ENCODE measurements around the gene ADAMTSL2. TPM values are rescaled to one million over a fixed set of nuclear protein-coding genes. Genes with fewer than 3 reads are reported as not detected.

The ADAMTSL2 gene
- total and polyA plus RNA-seq, 7 experiments from 2014 or later, result 0.16 to 2.7 (median 0.71) TPM; not detected in 1

GRCh38 chr9:133556354-133556753 lies 21.9 kb downstream of the ADAMTSL2 start:
- Histone ChIP-seq H3K9me3 (ENCODE audit: control insufficient read depth in 2 of 3, low read length in 3 of 3) (no peaks in the 10 kb centered on the region), H3K27me3 (ENCODE audit: control insufficient read depth in 2 of 2, insufficient read depth in 2 of 2, low read length in 2 of 2) (no peaks in the 10 kb centered on the region), H3K4me3 (ENCODE audit: low read length) (no peak overlapping the region), H3K36me3 (ENCODE audit: control insufficient read depth in 2 of 3, insufficient read depth in 3 of 3, low read length in 3 of 3) (no peaks in the 10 kb centered on the region), H3K4me1 (ENCODE audit: control insufficient read depth in 2 of 2, insufficient read depth in 2 of 2, low read length in 2 of 2) (no peaks in the 10 kb centered on the region), H3K27ac (ENCODE audit: low read depth, low read length) (no peak overlapping the region)
- POLR2A ChIA-PET, result no interaction called here
- Mint-ChIP-seq H3K27ac (no peak overlapping the region), H3K9me3 (no peaks in the 10 kb centered on the region), H3K36me3 (peaks cover 0 to 8% (median 0%) of the 10 kb centered on the region in 5 donors), H3K27me3 (peaks cover 0 to 11% (median 0%) of the 10 kb centered on the region in 5 donors), H3K4me1 (peaks cover 0 to 10% (median 0%) of the 10 kb centered on the region in 7 donors), H3K4me3 (no peak overlapping the region)
- CTCF ChIA-PET, result no interaction called here
- DNase-seq, result no peak
- intact Hi-C loops (cut with micrococcal nuclease), result no loop called here
- no peak for ATAC-seq

GRCh38 chr9:133557581-133557980 lies 23.1 kb downstream of the ADAMTSL2 start:
- intact Hi-C loops (cut with micrococcal nuclease), result no loop called here
- DNase-seq (no peak), ATAC-seq (no peak)
- Histone ChIP-seq H3K36me3 (ENCODE audit: control insufficient read depth in 2 of 3, insufficient read depth in 3 of 3, low read length in 3 of 3) (no peaks in the 10 kb centered on the region), H3K4me3 (ENCODE audit: low read length) (no peak overlapping the region), H3K4me1 (ENCODE audit: control insufficient read depth in 2 of 2, insufficient read depth in 2 of 2, low read length in 2 of 2) (no peaks in the 10 kb centered on the region), H3K27me3 (ENCODE audit: control insufficient read depth in 2 of 2, insufficient read depth in 2 of 2, low read length in 2 of 2) (no peaks in the 10 kb centered on the region), H3K27ac (ENCODE audit: low read depth, low read length) (no peak overlapping the region), H3K9me3 (ENCODE audit: control insufficient read depth in 2 of 3, low read length in 3 of 3) (no peaks in the 10 kb centered on the region)
- H3K9me3 Mint-ChIP-seq, result no peaks in the 10 kb centered on the region
- peak overlapping the region in 1 of 9 donors; percentile 41 for H3K27ac Mint-ChIP-seq
- POLR2A ChIA-PET, result no interaction called here
- H3K4me1 Mint-ChIP-seq, result peaks cover 0 to 10% (median 4%) of the 10 kb centered on the region in 7 donors
- CTCF ChIA-PET, result no interaction called here
- H3K36me3 Mint-ChIP-seq, result peaks cover 0 to 8% (median 0%) of the 10 kb centered on the region in 5 donors
- H3K27me3 Mint-ChIP-seq, result peaks cover 0 to 11% (median 0%) of the 10 kb centered on the region in 5 donors
- no peak overlapping the region for H3K4me3 Mint-ChIP-seq

- Histone ChIP-seq H3K27ac (ENCODE audit: low read depth, low read length) (no peak overlapping the region), H3K36me3 (ENCODE audit: control insufficient read depth in 2 of 3, insufficient read depth in 3 of 3, low read length in 3 of 3) (no peaks in the 10 kb centered on the region), H3K4me1 (ENCODE audit: control insufficient read depth in 2 of 2, insufficient read depth in 2 of 2, low read length in 2 of 2) (peaks cover 0 to 6% of the 10 kb centered on the region in 2 donors), H3K4me3 (ENCODE audit: low read length) (no peak overlapping the region), H3K9me3 (ENCODE audit: control insufficient read depth in 2 of 3, low read length in 3 of 3) (no peaks in the 10 kb centered on the region), H3K27me3 (ENCODE audit: control insufficient read depth in 2 of 2, insufficient read depth in 2 of 2, low read length in 2 of 2) (no peaks in the 10 kb centered on the region)
- Mint-ChIP-seq H3K4me1 (peaks cover 0 to 14% (median 7%) of the 10 kb centered on the region in 7 donors), H3K27me3 (peaks cover 0 to 11% (median 0%) of the 10 kb centered on the region in 5 donors), H3K4me3 (no peak overlapping the region), H3K27ac (peak overlapping the region in 1 of 9 donors; percentile 41), H3K36me3 (peaks cover 0 to 8% (median 0%) of the 10 kb centered on the region in 5 donors), H3K9me3 (no peaks in the 10 kb centered on the region)
- ChIA-PET POLR2A (no interaction called here), CTCF (no interaction called here)
- ATAC-seq (peak; percentile 52), DNase-seq (no peak)
- intact Hi-C loops (cut with micrococcal nuclease), result no loop called here
Observed at GRCh38 chr9:133558191-133559126, 24.0 kb downstream of the ADAMTSL2 start.

GRCh38 chr9:133560311-133560710 lies 25.8 kb downstream of the ADAMTSL2 start:
- Histone ChIP-seq H3K27ac (ENCODE audit: low read depth, low read length) (no peak overlapping the region), H3K4me1 (ENCODE audit: control insufficient read depth in 2 of 2, insufficient read depth in 2 of 2, low read length in 2 of 2) (peaks cover 0 to 7% of the 10 kb centered on the region in 2 donors), H3K27me3 (ENCODE audit: control insufficient read depth in 2 of 2, insufficient read depth in 2 of 2, low read length in 2 of 2) (no peaks in the 10 kb centered on the region), H3K36me3 (ENCODE audit: control insufficient read depth in 2 of 3, insufficient read depth in 3 of 3, low read length in 3 of 3) (no peaks in the 10 kb centered on the region), H3K9me3 (ENCODE audit: control insufficient read depth in 2 of 3, low read length in 3 of 3) (no peaks in the 10 kb centered on the region), H3K4me3 (ENCODE audit: low read length) (no peak overlapping the region)
- H3K27me3 Mint-ChIP-seq, result peaks cover 0 to 11% (median 0%) of the 10 kb centered on the region in 5 donors
- no peak for ATAC-seq
- intact Hi-C loops (cut with micrococcal nuclease), result no loop called here
- no peaks in the 10 kb centered on the region for H3K9me3 Mint-ChIP-seq
- DNase-seq, result no peak
- peaks cover 0 to 16% (median 9%) of the 10 kb centered on the region in 7 donors for H3K4me1 Mint-ChIP-seq
- no peak overlapping the region for H3K27ac Mint-ChIP-seq
- ChIA-PET CTCF (no interaction called here), POLR2A (no interaction called here)
- H3K4me3 Mint-ChIP-seq, result no peak overlapping the region
- peaks cover 0 to 4% (median 0%) of the 10 kb centered on the region in 5 donors for H3K36me3 Mint-ChIP-seq

- H3K4me3 Mint-ChIP-seq, result no peak overlapping the region
- ChIA-PET CTCF (no interaction called here), POLR2A (no interaction called here)
- peaks cover 0 to 4% (median 0%) of the 10 kb centered on the region in 5 donors for H3K36me3 Mint-ChIP-seq
- Histone ChIP-seq H3K4me3 (ENCODE audit: low read length) (no peak overlapping the region), H3K27ac (ENCODE audit: low read depth, low read length) (no peak overlapping the region), H3K36me3 (ENCODE audit: control insufficient read depth in 2 of 3, insufficient read depth in 3 of 3, low read length in 3 of 3) (no peaks in the 10 kb centered on the region), H3K9me3 (ENCODE audit: control insufficient read depth in 2 of 3, low read length in 3 of 3) (no peaks in the 10 kb centered on the region), H3K4me1 (ENCODE audit: control insufficient read depth in 2 of 2, insufficient read depth in 2 of 2, low read length in 2 of 2) (peaks cover 0 to 7% of the 10 kb centered on the region in 2 donors), H3K27me3 (ENCODE audit: control insufficient read depth in 2 of 2, insufficient read depth in 2 of 2, low read length in 2 of 2) (no peaks in the 10 kb centered on the region)
- H3K27ac Mint-ChIP-seq, result no peak overlapping the region
- intact Hi-C loops (cut with micrococcal nuclease), result no loop called here
- peaks cover 0 to 11% (median 0%) of the 10 kb centered on the region in 5 donors for H3K27me3 Mint-ChIP-seq
- no peak for DNase-seq
- H3K9me3 Mint-ChIP-seq, result no peaks in the 10 kb centered on the region
- no peak for ATAC-seq
- peaks cover 0 to 16% (median 9%) of the 10 kb centered on the region in 7 donors for H3K4me1 Mint-ChIP-seq
Observed at GRCh38 chr9:133560944-133561343, 26.4 kb downstream of the ADAMTSL2 start.

- Mint-ChIP-seq H3K27me3 (peaks cover 0 to 11% (median 0%) of the 10 kb centered on the region in 5 donors), H3K4me3 (no peak overlapping the region), H3K9me3 (no peaks in the 10 kb centered on the region), H3K36me3 (peaks cover 0 to 4% (median 0%) of the 10 kb centered on the region in 5 donors), H3K27ac (no peak overlapping the region), H3K4me1 (peaks cover 0 to 16% (median 8%) of the 10 kb centered on the region in 7 donors)
- intact Hi-C loops (cut with micrococcal nuclease), result no loop called here
- DNase-seq (no peak), ATAC-seq (no peak)
- Histone ChIP-seq H3K27ac (ENCODE audit: low read depth, low read length) (no peak overlapping the region), H3K9me3 (ENCODE audit: control insufficient read depth in 2 of 3, low read length in 3 of 3) (no peaks in the 10 kb centered on the region), H3K36me3 (ENCODE audit: control insufficient read depth in 2 of 3, insufficient read depth in 3 of 3, low read length in 3 of 3) (no peaks in the 10 kb centered on the region), H3K4me1 (ENCODE audit: control insufficient read depth in 2 of 2, insufficient read depth in 2 of 2, low read length in 2 of 2) (peaks cover 0 to 7% of the 10 kb centered on the region in 2 donors), H3K4me3 (ENCODE audit: low read length) (no peak overlapping the region), H3K27me3 (ENCODE audit: control insufficient read depth in 2 of 2, insufficient read depth in 2 of 2, low read length in 2 of 2) (no peaks in the 10 kb centered on the region)
- POLR2A ChIA-PET, result no interaction called here
- CTCF ChIA-PET, result no interaction called here
Observed at GRCh38 chr9:133561976-133562554, 27.6 kb downstream of the ADAMTSL2 start.

Data from naive thymus-derived CD4-positive, alpha-beta T cell (primary cell).